SU-DHL-6 (cell line): ENCODE data around the gene PATL2.

Source experiments
- H2AFZ ChIP-seq: fragments of 200-600 bp; sonication (generic); 2 replicates; pipeline ENCODE4 v1.6.1; 2014; ENCODE audit warnings: low read depth, mild to moderate bottlenecking, moderate library complexity, mixed read lengths, antibody characterized with exemption, low read length; ENCODE audit not compliant: severe bottlenecking
- H3F3A ChIP-seq: fragments of 200-600 bp; shearing (Covaris generic); 2 replicates; pipeline ENCODE4 v1.6.0; 2016; ENCODE audit warnings: antibody characterized with exemption, mild to moderate bottlenecking; ENCODE audit not compliant: insufficient read depth
- H3K27ac ChIP-seq: fragments of 200-600 bp; sonication (generic); 2 replicates; pipeline ENCODE4 v1.5.1; 2016; ENCODE audit warnings: low read depth, mild to moderate bottlenecking, low read length, moderate library complexity, mixed read lengths
- H3K27me3 ChIP-seq: fragments of 200-600 bp; sonication (generic), shearing (Covaris generic); 2 replicates; pipeline ENCODE4 v1.6.0; 2014; ENCODE audit warnings: mild to moderate bottlenecking, low read length
- H3K36me3 ChIP-seq: fragments of 200-600 bp; sonication (generic); 2 replicates; pipeline ENCODE4 v1.6.1; 2014; ENCODE audit warnings: mild to moderate bottlenecking, low read length, mixed read lengths
- H3K4me2 ChIP-seq: fragments of 300-600, 200-600 bp; shearing (Covaris generic), sonication (generic); 2 replicates; pipeline ENCODE4 v1.6.0; 2014; ENCODE audit warnings: low read length, low read depth, mild to moderate bottlenecking; ENCODE audit not compliant: poor library complexity, severe bottlenecking
- H3K4me3 ChIP-seq: fragments of 200-600 bp; sonication (generic); 2 replicates; pipeline ENCODE4 v1.5.1; 2014; ENCODE audit warnings: antibody characterized with exemption, low read length, mild to moderate bottlenecking, mixed read lengths; ENCODE audit not compliant: insufficient read depth, poor library complexity, severe bottlenecking
- H3K79me2 ChIP-seq: fragments of 200-600 bp; sonication (generic); 2 replicates; pipeline ENCODE4 v1.6.1; 2014; ENCODE audit warnings: mild to moderate bottlenecking, low read length, moderate library complexity; ENCODE audit not compliant: insufficient read depth
- H3K9ac ChIP-seq: fragments of 200-600 bp; sonication (generic); 2 replicates; pipeline ENCODE4 v1.7.0; 2014; ENCODE audit warnings: mild to moderate bottlenecking, low read length
- H3K9me2 ChIP-seq: fragments of 200-600 bp; sonication (generic); replicated peaks from 2 replicates; pipeline ENCODE4 v1.6.1; 2014; ENCODE audit warnings: low read length; ENCODE audit not compliant: insufficient read depth
- H3K9me3 ChIP-seq: fragments of 200-600 bp; sonication (generic); 2 replicates; pipeline ENCODE4 v1.6.1; 2014; ENCODE audit warnings: low read length, mixed read lengths; ENCODE audit not compliant: insufficient read depth
- H4K20me1 ChIP-seq: fragments of 200-600 bp; sonication (generic); 2 replicates; pipeline ENCODE4 v1.6.1; 2014; ENCODE audit warnings: low read depth, mild to moderate bottlenecking, antibody characterized with exemption, low read length, moderate library complexity, mixed read lengths
- CTCF ChIP-seq: fragments of 200-600 bp; sonication (generic); IDR thresholded peaks from one replicate; pipeline ENCODE4 v1.5.1; 2017; ENCODE audit warnings: antibody characterized with exemption, mild to moderate bottlenecking, low read length, moderate library complexity; ENCODE audit not compliant: insufficient read depth, poor library complexity, severe bottlenecking
- EZH2phosphoT487 ChIP-seq: fragments of 200-600 bp; sonication (generic), shearing (Covaris generic); conservative IDR thresholded peaks from 2 replicates; pipeline ENCODE4 v1.6.1; 2018; ENCODE audit warnings: mild to moderate bottlenecking, antibody characterized with exemption, low read length, moderate library complexity, mixed read lengths

Gene PATL2

GRCh38 chr15:44738340-44738984, 27.3 kb upstream of the PATL2 start:
- H3K9me2 ChIP-seq = no peaks in the 10 kb centered on the region

GRCh38 chr15:44736181-44736765, 25.1 kb upstream of the PATL2 start, which contains the start of gene TRIM69:
Gene TRIM69 (plus strand): TSS chr15:44736528. CDS start chr15:44736705, 177 bp downstream.
- Histone ChIP-seq H3K79me2 (no peaks in the 10 kb centered on the region), H4K20me1 (no peaks in the 10 kb centered on the region), H3K36me3 (no peaks in the 10 kb centered on the region), H3K9ac (peak within 1 kb of the TSS; percentile 16; the same call in 1 of the 2 replicates), H3K27ac (no peak within 1 kb of the TSS), H3K4me3 (no peak within 1 kb of the TSS), H2AFZ (no peak within 1 kb of the TSS), H3K4me2 (no peak within 1 kb of the TSS), H3F3A (peaks cover 7% of the 10 kb centered on the region; the same call in 1 of the 2 replicates), H3K9me2 (no peaks in the 10 kb centered on the region), H3K27me3 (no peaks in the 10 kb centered on the region), H3K9me3 (no peaks in the 10 kb centered on the region)
- no peak for TF ChIP-seq EZH2phosphoT487
- no peak for TF ChIP-seq CTCF

More at GRCh38 chr15:44738340-44738984, 27.3 kb upstream of the PATL2 start:
- H3K27ac ChIP-seq = no peak overlapping the region
- H3K4me2 ChIP-seq = no peak overlapping the region
- H3F3A ChIP-seq = peaks cover 7% of the 10 kb centered on the region; the same call in 1 of the 2 replicates
- no peaks in the 10 kb centered on the region for H3K9me3 ChIP-seq
- TF ChIP-seq CTCF (peak; percentile 56), EZH2phosphoT487 (no peak)
- H3K9ac ChIP-seq = no peak overlapping the region
- no peaks in the 10 kb centered on the region for H3K36me3 ChIP-seq
- H3K27me3 ChIP-seq = no peaks in the 10 kb centered on the region
- no peaks in the 10 kb centered on the region for H3K79me2 ChIP-seq
- H2AFZ ChIP-seq = no peak overlapping the region
- no peak overlapping the region for H3K4me3 ChIP-seq
- no peaks in the 10 kb centered on the region for H4K20me1 ChIP-seq

GRCh38 chr15:44735482-44736180, 24.5 kb upstream of the PATL2 start:
- TF ChIP-seq EZH2phosphoT487 = no peak
- no peak for TF ChIP-seq CTCF
- Histone ChIP-seq H4K20me1 (no peaks in the 10 kb centered on the region), H3K9ac (no peak overlapping the region), H3K27me3 (no peaks in the 10 kb centered on the region), H3K4me3 (no peak overlapping the region), H3K9me2 (no peaks in the 10 kb centered on the region), H2AFZ (no peak overlapping the region), H3F3A (peaks cover 7% of the 10 kb centered on the region; the same call in 1 of the 2 replicates), H3K36me3 (no peaks in the 10 kb centered on the region), H3K4me2 (no peak overlapping the region), H3K79me2 (0 out of 2 replicates have a peak, but pooled peaks cover under 1% of the 10 kb centered on the region), H3K9me3 (no peaks in the 10 kb centered on the region), H3K27ac (no peak overlapping the region)
